Ammon's horn (tissue), 1 donor: ENCODE measurements around the gene CNTN2.

Experiments
- DNase-seq: peaks from one replicate; pipeline ENCODE4 v3.0.0-alpha.2; 2016; ENCODE audit warnings: low spot score

CNTN2 gene

DNA sequence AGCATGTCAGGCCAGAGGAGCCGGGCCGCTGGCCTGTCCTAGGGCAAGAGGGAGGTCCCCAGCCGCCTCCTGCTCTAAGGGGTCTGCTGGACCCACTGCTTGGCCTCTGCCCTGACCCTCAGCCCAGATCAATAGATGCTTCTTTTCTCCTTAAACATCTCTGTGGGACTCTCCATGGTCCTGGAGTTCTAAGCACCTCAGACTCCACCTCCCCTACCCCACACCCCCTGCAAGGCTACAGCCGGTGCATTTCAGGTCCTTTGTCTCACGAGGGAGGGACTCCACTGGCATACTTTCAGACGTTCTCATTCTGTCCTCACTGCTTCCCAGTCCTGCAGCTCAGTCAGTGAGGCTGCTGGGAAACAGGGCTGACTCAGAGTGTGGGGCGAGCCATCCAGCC is 11.0 kb downstream of the CNTN2 start:
- DNase-seq = no peak

- no peak for DNase-seq
Measured at GRCh38 chr1:205056188-205056611, 13.2 kb downstream of the CNTN2 start.

DNA sequence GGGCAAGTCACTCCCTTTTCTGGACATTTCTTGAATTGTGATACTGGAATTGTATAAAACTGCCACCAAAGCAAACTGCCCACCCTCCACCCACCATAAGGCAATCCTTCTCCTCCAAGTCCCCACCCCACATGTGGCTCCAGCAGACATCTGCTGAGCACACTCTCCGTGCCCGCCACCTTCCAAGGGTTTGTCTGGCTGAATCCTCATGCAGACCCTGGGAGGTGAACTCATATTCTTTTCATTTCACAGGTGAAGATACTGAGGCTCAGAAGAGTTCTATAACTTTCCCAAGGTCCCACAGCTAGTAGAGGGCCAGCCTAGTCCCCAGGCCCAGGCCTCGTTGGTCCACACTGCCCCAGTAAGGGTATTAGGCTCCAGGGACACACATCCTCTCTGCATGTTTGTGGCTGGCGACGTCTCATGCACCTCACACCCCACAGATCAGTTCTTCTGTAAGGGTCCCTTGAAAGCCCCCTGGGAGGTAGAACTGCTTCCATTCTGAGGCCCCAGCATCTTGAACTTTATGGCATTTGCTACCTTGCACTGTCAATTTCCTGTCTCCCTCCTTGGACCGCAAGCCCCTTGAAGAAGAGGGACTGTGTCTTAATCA is 14.1 kb downstream of the CNTN2 start:
- DNase-seq = no peak

DNA sequence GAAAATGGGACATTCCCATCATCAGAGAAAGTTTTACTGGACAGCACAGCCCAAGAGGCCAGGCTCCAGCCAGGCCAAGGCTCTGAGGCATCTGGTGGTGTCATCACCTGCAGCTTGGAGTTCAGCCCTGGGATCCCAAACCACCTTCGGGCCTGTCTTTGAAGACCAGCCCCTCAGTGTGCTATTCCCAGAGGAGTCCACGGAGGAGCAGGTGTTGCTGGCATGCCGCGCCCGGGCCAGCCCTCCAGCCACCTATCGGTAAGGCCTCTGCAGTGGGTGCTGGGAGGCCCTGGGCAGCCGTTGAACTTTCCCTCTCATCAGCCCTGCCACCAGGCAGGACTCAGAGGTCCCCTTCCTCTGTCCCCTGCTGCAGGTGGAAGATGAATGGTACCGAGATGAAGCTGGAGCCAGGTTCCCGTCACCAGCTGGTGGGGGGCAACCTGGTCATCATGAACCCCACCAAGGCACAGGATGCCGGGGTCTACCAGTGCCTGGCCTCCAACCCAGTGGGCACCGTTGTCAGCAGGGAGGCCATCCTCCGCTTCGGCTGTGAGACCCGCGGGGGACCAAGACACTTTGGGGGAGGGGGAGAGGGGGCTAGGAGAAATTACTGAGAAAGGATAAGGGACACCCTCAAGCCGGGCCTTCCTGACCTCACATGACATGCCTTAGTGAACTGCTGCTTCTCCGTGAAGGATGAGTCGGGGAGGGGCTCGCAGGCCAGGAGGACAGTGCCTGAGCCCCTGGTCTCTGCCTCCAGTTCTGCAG is 15.0 kb downstream of the CNTN2 start:
- DNase-seq = no peak

DNA sequence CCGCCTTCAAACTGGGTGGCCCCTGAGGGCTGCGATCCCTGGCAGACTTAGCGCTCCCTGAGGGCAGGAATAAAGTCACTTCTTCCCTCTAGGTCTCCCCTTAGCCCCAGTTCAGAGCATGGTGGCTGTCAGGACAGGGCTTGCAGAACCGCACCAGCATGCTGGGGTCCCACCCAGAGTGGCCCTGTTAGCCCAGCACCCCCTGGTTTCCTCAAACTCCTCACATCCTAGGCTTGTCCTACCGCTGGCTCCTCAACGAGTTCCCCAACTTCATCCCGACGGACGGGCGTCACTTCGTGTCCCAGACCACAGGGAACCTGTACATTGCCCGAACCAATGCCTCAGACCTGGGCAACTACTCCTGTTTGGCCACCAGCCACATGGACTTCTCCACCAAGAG is 15.8 kb downstream of the CNTN2 start:
- no peak for DNase-seq

DNA sequence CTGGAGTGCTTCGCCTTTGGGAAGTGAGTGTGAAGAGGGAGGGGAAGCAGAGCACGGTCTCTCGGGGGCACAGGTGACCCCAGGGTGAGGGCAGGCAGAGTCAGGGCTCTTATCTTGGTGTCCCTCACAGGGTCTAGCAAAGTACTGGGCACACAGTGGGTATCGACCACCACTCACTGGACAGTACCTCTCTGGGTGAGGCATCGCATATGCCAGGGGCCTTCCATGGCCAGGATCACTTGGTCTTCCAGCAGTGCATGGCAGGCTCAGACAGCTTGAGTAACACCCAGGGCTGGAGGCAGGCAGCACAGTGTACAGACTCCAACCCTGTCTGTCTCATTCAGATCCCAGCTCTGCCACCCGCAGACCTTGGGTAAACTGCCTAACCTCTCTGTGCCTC is 16.6 kb downstream of the CNTN2 start:
- DNase-seq = no peak

DNA sequence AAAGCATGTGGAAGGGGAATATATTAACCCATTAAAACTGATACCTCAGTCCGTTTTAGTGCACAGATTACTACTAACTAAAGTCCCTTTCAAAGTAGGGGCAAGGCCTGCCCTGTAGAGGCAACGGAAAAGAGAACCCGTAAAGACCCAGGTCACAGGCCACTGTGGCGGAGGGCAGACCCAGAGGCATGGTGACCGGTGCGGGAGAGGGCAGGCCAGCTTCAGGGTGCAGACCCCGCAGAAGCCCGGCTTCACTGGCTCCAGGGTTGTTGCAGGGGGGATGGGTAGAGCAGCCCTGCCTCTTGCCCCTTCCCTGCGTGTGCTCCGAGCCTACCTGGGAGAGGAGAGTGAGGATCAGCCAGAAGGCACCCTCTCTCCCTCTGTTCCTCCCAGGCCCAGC is 17.7 kb downstream of the CNTN2 start:
- DNase-seq = no peak

- no peak for DNase-seq
Measured at GRCh38 chr1:205061227-205061626, 18.2 kb downstream of the CNTN2 start.

GRCh38 chr1:205061665-205062069 is 18.7 kb downstream of the CNTN2 start:
- DNase-seq = peak; percentile 91

DNA sequence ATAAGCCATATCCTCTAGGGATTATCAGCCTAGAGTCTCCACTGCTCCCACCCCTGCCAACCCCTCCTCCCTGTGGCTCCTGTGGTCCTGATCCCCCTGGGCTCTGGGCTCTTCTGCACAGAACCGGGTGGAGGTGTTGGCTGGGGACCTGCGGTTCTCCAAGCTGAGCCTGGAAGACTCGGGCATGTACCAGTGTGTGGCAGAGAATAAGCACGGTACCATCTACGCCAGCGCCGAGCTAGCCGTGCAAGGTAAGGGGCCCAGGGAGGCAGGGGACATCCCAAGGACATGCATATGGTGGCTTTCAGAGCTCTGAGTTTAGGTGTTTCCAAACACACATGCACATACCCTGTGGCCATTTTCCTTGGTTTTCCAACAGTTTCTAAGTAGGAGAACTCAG is 19.3 kb downstream of the CNTN2 start:
- no peak for DNase-seq

DNA sequence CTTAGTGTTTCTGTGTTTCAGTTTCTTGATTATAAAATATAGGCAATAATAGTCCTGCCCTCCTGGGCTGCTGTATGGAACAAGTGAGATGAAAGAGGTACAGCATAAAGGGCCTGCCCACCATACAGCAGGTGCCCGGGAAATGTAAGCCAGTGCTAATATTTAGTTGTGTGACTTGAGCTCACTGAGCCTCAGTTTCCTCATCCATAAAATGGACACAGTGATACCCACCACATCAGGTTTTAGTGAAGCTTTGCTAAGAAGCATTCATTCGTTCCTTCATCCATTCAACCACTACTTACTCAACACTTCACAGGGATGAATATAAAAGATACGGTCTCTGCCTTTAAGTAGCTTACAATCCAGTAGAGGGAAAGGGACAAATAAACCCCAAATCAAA is 19.9 kb downstream of the CNTN2 start:
- DNase-seq = no peak

DNA sequence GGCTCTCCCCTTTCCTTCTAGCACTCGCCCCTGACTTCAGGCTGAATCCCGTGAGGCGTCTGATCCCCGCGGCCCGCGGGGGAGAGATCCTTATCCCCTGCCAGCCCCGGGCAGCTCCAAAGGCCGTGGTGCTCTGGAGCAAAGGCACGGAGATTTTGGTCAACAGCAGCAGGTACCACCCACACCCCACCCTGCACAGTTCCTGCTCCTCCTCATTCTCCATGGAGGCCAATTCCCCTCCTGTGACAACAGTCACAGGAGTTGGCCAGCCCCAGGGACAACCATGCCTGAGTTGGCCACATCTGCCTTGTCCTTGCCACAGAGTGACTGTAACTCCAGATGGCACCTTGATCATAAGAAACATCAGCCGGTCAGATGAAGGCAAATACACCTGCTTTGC is 21.3 kb downstream of the CNTN2 start:
- DNase-seq = no peak

- no peak for DNase-seq
Measured at GRCh38 chr1:205064741-205065316, 21.8 kb downstream of the CNTN2 start.

- DNase-seq = no peak
Measured at GRCh38 chr1:205065666-205066065, 22.7 kb downstream of the CNTN2 start.

- DNase-seq = no peak
Measured at GRCh38 chr1:205066141-205066818, 23.3 kb downstream of the CNTN2 start.

GRCh38 chr1:205067031-205067430 is 24.0 kb downstream of the CNTN2 start:
- DNase-seq = no peak

- no peak for DNase-seq
Measured at GRCh38 chr1:205068001-205068400, 25.0 kb downstream of the CNTN2 start.

GRCh38 chr1:205068457-205069040 is 25.5 kb downstream of the CNTN2 start:
- DNase-seq = no peak

- no peak for DNase-seq
Measured at GRCh38 chr1:205069371-205070125, 26.5 kb downstream of the CNTN2 start.

DNA sequence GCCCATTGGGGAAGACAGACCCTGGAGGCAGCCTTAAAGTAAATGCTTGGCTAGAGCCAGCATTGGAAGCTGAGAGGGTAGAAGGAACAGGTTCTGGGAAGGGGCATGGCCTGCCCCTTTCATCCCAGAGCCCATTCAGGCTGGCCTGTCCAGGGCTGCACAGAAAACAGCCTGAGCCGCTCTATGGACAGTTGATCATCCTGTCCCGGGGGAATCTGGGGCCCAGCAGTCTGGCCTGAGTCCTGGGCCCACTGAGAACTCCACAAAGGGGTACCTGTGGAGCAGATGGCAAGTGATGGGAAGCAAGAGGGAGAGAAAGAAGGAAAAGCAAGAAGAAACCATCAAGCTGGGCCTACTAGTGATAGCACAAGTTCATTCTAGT is 28.0 kb downstream of the CNTN2 start:
- no peak for DNase-seq

DNA sequence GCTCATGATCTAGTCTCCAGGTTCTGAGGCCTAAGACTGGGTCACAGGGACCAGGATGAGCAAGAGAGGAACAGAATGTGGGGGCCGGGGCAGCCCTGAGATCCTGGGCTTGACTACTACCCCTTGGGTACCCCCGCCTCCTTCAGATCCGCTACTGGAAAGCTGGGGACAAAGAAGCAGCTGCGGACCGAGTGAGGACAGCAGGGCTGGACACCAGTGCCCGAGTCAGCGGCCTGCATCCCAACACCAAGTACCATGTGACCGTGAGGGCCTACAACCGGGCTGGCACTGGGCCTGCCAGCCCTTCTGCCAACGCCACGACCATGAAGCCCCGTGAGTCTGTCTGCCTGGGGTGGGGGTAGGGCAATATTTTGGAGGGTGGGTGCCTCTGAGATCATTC is 28.8 kb downstream of the CNTN2 start:
- peak; percentile 70 for DNase-seq

DNA sequence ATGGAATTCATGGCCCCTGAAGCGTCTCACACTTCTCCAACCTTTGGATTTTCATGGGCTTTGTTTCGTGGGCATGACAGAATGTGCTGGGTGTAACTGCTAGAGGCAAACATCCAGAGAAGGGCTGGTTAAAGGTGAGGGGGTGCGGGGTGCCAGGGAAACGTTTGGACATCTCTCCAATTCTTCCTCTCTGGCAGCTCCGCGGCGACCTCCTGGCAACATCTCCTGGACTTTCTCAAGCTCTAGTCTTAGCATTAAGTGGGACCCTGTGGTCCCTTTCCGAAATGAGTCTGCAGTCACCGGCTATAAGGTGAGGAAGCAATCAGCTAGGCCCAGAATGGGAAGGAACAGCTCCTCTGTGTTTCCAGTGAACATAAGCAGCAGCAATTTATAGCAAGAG is 29.3 kb downstream of the CNTN2 start:
- no peak for DNase-seq
